Cardiac muscle cell (in vitro differentiated cells and primary cell): Measurements from ENCODE around the gene SH3PXD2B. TPM values are rescaled to one million over a fixed set of nuclear protein-coding genes. Genes with fewer than 3 reads are reported as not detected.
A peak's percentile ranks its signal among the peaks of the same experiment; 100 is the strongest.
"Not testable (repeated sequence)": the region's sequence is repeated elsewhere in the genome, so short reads cannot be mapped to it uniquely, and the experiment has no call there.

Source experiments
- DNase-seq, 2 donors: peaks; one replicate each; pipeline versions ENCODE4 v3.0.0 to v3.0.0-alpha.2; 2010 to 2017; ENCODE audit warnings: low read depth in 1 of 2, low spot score in 1 of 2
- H3K27ac ChIP-seq: fragments of 200-600 bp; sonication (generic); 2 replicates; pipeline ENCODE4 v1.5.1; 2016
- H3K27me3 ChIP-seq: fragments of 200-600 bp; sonication (generic); 2 replicates; pipeline ENCODE4 v1.6.0; 2016; ENCODE audit warnings: control low read depth
- H3K36me3 ChIP-seq: fragments of 200-600 bp; sonication (generic); 2 replicates; pipeline ENCODE4 v1.5.1; 2016; ENCODE audit warnings: control low read depth
- H3K4me1 ChIP-seq: fragments of 200-600 bp; sonication (generic); 2 replicates; pipeline ENCODE4 v1.8.1; 2017; ENCODE audit warnings: low read depth, mild to moderate bottlenecking, mixed run types
- H3K4me3 ChIP-seq: fragments of 200-600 bp; sonication (generic); 2 replicates; pipeline ENCODE4 v1.5.1; 2016; ENCODE audit warnings: mild to moderate bottlenecking
- H3K9me3 ChIP-seq: fragments of 200-600 bp; sonication (generic); 2 replicates; pipeline ENCODE4 v1.5.1; 2017; ENCODE audit warnings: low read depth, mild to moderate bottlenecking, control low read depth
- CTCF ChIP-seq: IDR thresholded peaks from 2 replicates; pipeline ENCODE4 v1.5.1; 2012; ENCODE audit warnings: low read depth, mild to moderate bottlenecking, low read length
- polyA plus RNA-seq: library from polyadenylated mRNA; unstranded; fragments of >200 nt; fragmentation: Nextera tagmentation; extraction: Ambion mirVana; gene quantifications from 2 replicates; pipeline ENCODE4 v1.2.1, GENCODE V29; 2016
- total RNA-seq: library from RNA; depleted of rRNA; stranded (reverse); fragments of >200 nt; gene quantifications from 2 replicates; pipeline ENCODE4 v1.2.3, GENCODE V29; 2016

Gene SH3PXD2B
- total and polyA plus RNA-seq, 2 experiments from 2014 or later = 13.9 to 27.6 TPM

GRCh38 chr5:172399826-172400225, 54.5 kb downstream of the SH3PXD2B start:
- Histone ChIP-seq H3K4me1 (no peaks in the 10 kb centered on the region), H3K27me3 (no peaks in the 10 kb centered on the region), H3K9me3 (no peaks in the 10 kb centered on the region), H3K4me3 (no peak overlapping the region), H3K36me3 (peaks cover 3% of the 10 kb centered on the region), H3K27ac (no peak overlapping the region)
- TF ChIP-seq CTCF = no peak
- DNase-seq = no peak

GRCh38 chr5:172399336-172399735, 55.0 kb downstream of the SH3PXD2B start:
- no peak for TF ChIP-seq CTCF
- Histone ChIP-seq H3K4me1 (no peaks in the 10 kb centered on the region), H3K27me3 (no peaks in the 10 kb centered on the region), H3K27ac (no peak overlapping the region), H3K9me3 (no peaks in the 10 kb centered on the region), H3K36me3 (no peaks in the 10 kb centered on the region), H3K4me3 (no peak overlapping the region)
- DNase-seq = no peak

GRCh38 chr5:172398645-172399044, 55.7 kb downstream of the SH3PXD2B start:
- not testable (repeated sequence) for H3K27me3 ChIP-seq, H3K27ac ChIP-seq, H3K9me3 ChIP-seq, DNase-seq, H3K4me1 ChIP-seq, H3K4me3 ChIP-seq, H3K36me3 ChIP-seq

GRCh38 chr5:172396994-172397393, 57.3 kb downstream of the SH3PXD2B start:
- H3K4me3 ChIP-seq, H3K27me3 ChIP-seq, H3K4me1 ChIP-seq, H3K36me3 ChIP-seq, H3K27ac ChIP-seq, DNase-seq, H3K9me3 ChIP-seq: not testable (repeated sequence)

- H3K27me3 ChIP-seq = no peaks in the 10 kb centered on the region
- no peak overlapping the region for H3K4me3 ChIP-seq
- no peaks in the 10 kb centered on the region for H3K36me3 ChIP-seq
- TF ChIP-seq CTCF = no peak
- no peak for DNase-seq
- H3K27ac ChIP-seq = no peak overlapping the region
- no peaks in the 10 kb centered on the region for H3K4me1 ChIP-seq
- H3K9me3 ChIP-seq = no peaks in the 10 kb centered on the region
These were observed 58.1 kb downstream of the SH3PXD2B start for GRCh38 chr5:172396220-172396619.

- Histone ChIP-seq H3K27me3 (no peaks in the 10 kb centered on the region), H3K27ac (no peak overlapping the region), H3K36me3 (no peaks in the 10 kb centered on the region), H3K4me3 (no peak overlapping the region), H3K9me3 (no peaks in the 10 kb centered on the region), H3K4me1 (no peaks in the 10 kb centered on the region)
- no peak for DNase-seq
- TF ChIP-seq CTCF = no peak
These were observed 58.8 kb downstream of the SH3PXD2B start for GRCh38 chr5:172395483-172395882.

GRCh38 chr5:172389578-172390112, 64.7 kb downstream of the SH3PXD2B start:
- no peak overlapping the region for H3K27ac ChIP-seq
- no peaks in the 10 kb centered on the region for H3K4me1 ChIP-seq
- TF ChIP-seq CTCF = peak; percentile 6
- H3K4me3 ChIP-seq = no peak overlapping the region
- H3K27me3 ChIP-seq = no peaks in the 10 kb centered on the region
- no peak for DNase-seq
- peaks cover 2% of the 10 kb centered on the region for H3K36me3 ChIP-seq
- H3K9me3 ChIP-seq = no peaks in the 10 kb centered on the region
